Measurements from ENCODE around the gene BMP10.

DNA sequence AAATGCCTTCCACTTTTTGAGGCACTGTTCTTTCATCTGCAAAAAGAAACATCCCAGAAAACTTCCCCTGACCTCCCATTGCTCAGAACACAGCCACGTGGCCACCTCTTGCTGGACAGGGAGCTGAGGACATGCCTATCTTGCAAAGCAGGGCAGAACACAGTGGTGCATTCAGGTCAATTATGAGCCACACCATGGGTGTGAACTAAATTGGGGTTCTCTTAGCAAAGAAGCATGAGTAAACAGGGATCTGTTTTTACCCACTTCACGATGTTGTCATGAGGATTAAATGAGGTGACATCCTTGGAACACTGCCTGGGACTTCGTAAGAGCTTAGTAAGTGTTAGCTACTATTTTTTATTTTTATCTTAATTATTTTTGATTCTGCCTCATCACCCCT is 25.1 kb downstream of the BMP10 start:
- TF ChIP-seq, protein P1, sequence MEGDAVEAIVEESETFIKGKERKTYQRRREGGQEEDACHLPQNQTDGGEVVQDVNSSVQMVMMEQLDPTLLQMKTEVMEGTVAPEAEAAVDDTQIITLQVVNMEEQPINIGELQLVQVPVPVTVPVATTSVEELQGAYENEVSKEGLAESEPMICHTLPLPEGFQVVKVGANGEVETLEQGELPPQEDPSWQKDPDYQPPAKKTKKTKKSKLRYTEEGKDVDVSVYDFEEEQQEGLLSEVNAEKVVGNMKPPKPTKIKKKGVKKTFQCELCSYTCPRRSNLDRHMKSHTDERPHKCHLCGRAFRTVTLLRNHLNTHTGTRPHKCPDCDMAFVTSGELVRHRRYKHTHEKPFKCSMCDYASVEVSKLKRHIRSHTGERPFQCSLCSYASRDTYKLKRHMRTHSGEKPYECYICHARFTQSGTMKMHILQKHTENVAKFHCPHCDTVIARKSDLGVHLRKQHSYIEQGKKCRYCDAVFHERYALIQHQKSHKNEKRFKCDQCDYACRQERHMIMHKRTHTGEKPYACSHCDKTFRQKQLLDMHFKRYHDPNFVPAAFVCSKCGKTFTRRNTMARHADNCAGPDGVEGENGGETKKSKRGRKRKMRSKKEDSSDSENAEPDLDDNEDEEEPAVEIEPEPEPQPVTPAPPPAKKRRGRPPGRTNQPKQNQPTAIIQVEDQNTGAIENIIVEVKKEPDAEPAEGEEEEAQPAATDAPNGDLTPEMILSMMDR (conservative IDR thresholded peaks at IDR 0.05; ENCODE audit: low read length) = no peak
- no peak for TF ChIP-seq EZH2phosphoT487 (IDR thresholded peaks at IDR 0.05; ENCODE audit: borderline replicate concordance, low read depth, low read length)

Measured in OCI-LY7 (cell line).